Trophoblast cell (in vitro differentiated cells and primary cell): ENCODE measurements around the gene ATF2.

ENCODE experiments used
- DNase-seq, 2 donors: peaks; one replicate each; pipeline ENCODE4 v3.0.0-alpha.2; 2016
- H2AFZ ChIP-seq: 2 replicates; pipeline ENCODE4 v1.6.1; 2013; ENCODE audit warnings: low read length, moderate library complexity, mild to moderate bottlenecking; ENCODE audit not compliant: insufficient read depth, poor library complexity
- H2AK5ac ChIP-seq: 2 replicates; pipeline ENCODE4 v1.6.1; 2013; ENCODE audit warnings: mild to moderate bottlenecking, low read length
- H2BK120ac ChIP-seq: 2 replicates; pipeline ENCODE4 v1.6.1; 2013; ENCODE audit warnings: low read length, mild to moderate bottlenecking, moderate library complexity; ENCODE audit not compliant: insufficient read depth, poor library complexity
- H2BK12ac ChIP-seq: 2 replicates; pipeline ENCODE4 v1.6.1; 2013; ENCODE audit warnings: mild to moderate bottlenecking, low read length, moderate library complexity
- H2BK5ac ChIP-seq: 2 replicates; pipeline ENCODE4 v1.6.1; 2013; ENCODE audit warnings: low read length, low read depth, moderate library complexity, mild to moderate bottlenecking; ENCODE audit not compliant: poor library complexity
- H3K14ac ChIP-seq: 2 replicates; pipeline ENCODE4 v1.6.1; 2013; ENCODE audit warnings: mild to moderate bottlenecking, low read length
- H3K18ac ChIP-seq: 2 replicates; pipeline ENCODE4 v1.6.1; 2013; ENCODE audit warnings: mild to moderate bottlenecking, low read length
- H3K23ac ChIP-seq: 2 replicates; pipeline ENCODE4 v1.6.1; 2013; ENCODE audit warnings: low read length
- H3K27ac ChIP-seq: 2 replicates; pipeline ENCODE4 v1.5.1; 2013; ENCODE audit warnings: low read depth, mild to moderate bottlenecking, inconsistent platforms, low read length, moderate library complexity
- H3K27me3 ChIP-seq: 2 replicates; pipeline ENCODE4 v1.6.1; 2013; ENCODE audit warnings: inconsistent platforms, mild to moderate bottlenecking, low read length, moderate library complexity; ENCODE audit not compliant: insufficient read depth
- H3K36me3 ChIP-seq, 2 experiments: 1 replicate in 1 of 2; 2 replicates in 1 of 2; pipeline ENCODE4 v1.6.1; 2013; ENCODE audit warnings: low read length in 2 of 2, mild to moderate bottlenecking in 2 of 2, moderate library complexity in 1 of 2; ENCODE audit not compliant: insufficient read depth in 2 of 2, control insufficient read depth in 1 of 2
- H3K4ac ChIP-seq: 2 replicates; pipeline ENCODE4 v1.6.1; 2013; ENCODE audit warnings: low read depth, mild to moderate bottlenecking, low read length, moderate library complexity
- H3K4me1 ChIP-seq, 2 experiments: 1 replicate in 1 of 2; 2 replicates in 1 of 2; pipeline ENCODE4 v1.6.1; 2013; ENCODE audit warnings: low read length in 2 of 2, mild to moderate bottlenecking in 2 of 2, moderate library complexity in 1 of 2; ENCODE audit not compliant: insufficient read depth in 2 of 2, control insufficient read depth in 1 of 2
- H3K4me2 ChIP-seq: 2 replicates; pipeline ENCODE4 v1.6.1; 2013; ENCODE audit warnings: inconsistent platforms, mild to moderate bottlenecking, low read length, moderate library complexity
- H3K4me3 ChIP-seq: 2 replicates; pipeline ENCODE4 v1.5.1; 2013; ENCODE audit warnings: mild to moderate bottlenecking, low read depth, low read length, inconsistent platforms
- H3K79me1 ChIP-seq: one replicate; pipeline ENCODE4 v1.6.1; 2013; ENCODE audit warnings: low read length
- H3K79me2 ChIP-seq: 2 replicates; pipeline ENCODE4 v1.6.1; 2013; ENCODE audit warnings: low read length, mild to moderate bottlenecking; ENCODE audit not compliant: control insufficient read depth, insufficient read depth, poor library complexity
- H3K9ac ChIP-seq: 2 replicates; pipeline ENCODE4 v1.6.1; 2013; ENCODE audit warnings: mild to moderate bottlenecking, low read length
- H3K9me3 ChIP-seq: 2 replicates; pipeline ENCODE4 v1.6.1; 2013; ENCODE audit warnings: low read depth, mild to moderate bottlenecking, control low read depth, inconsistent platforms, low read length; ENCODE audit not compliant: insufficient read depth
- H4K12ac ChIP-seq: 2 replicates; pipeline ENCODE4 v1.6.1; 2013; ENCODE audit warnings: low read depth, mild to moderate bottlenecking, low read length, moderate library complexity
- H4K8ac ChIP-seq: 2 replicates; pipeline ENCODE4 v1.6.1; 2013; ENCODE audit warnings: low read depth, mild to moderate bottlenecking, low read length, moderate library complexity
- H4K91ac ChIP-seq: one replicate; pipeline ENCODE4 v1.6.1; 2013; ENCODE audit warnings: low read depth, mild to moderate bottlenecking, low read length, moderate library complexity
- WGBS: extraction: QIAGEN DNeasy Blood & Tissue Kit; methylation state at CpG from one replicate; pipeline ENCODE4 v1.1.7; 2013; ENCODE audit warnings: missing lambda C conversion rate; ENCODE audit not compliant: insufficient read length, insufficient coverage; ENCODE audit errors: extremely low coverage; 5-methylcytosine and 5-hydroxymethylcytosine counted together

Gene ATF2

DNA sequence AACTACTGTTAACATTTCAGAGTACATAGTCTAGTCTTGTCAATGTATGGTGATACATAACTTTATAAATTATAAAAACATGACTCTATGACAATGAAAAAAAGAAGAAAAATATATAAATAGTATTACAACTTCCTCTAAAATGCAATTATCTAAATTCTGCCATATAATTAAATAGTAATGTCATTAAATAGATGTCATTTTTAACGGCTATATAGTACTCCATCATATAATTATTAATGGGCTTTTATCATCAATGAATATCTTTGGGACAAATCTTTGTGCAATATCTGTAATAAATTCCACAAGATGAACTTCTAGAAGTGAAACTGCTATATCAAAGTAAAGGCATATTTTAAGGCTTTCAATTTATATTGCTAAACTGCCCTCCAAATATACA is 24.8 kb downstream of the ATF2 start:
- no peak overlapping the region for H3K27ac ChIP-seq
- no peak for DNase-seq
- no peaks in the 10 kb centered on the region for H3K27me3 ChIP-seq
- no peak overlapping the region for H3K4me3 ChIP-seq
- H4K91ac ChIP-seq: no peak overlapping the region
- no peaks in the 10 kb centered on the region for H3K79me1 ChIP-seq
- peaks cover 2 to 5% of the 10 kb centered on the region in 2 experiments for H3K36me3 ChIP-seq
- H2AK5ac ChIP-seq: no peak overlapping the region
- no peak overlapping the region for H4K12ac ChIP-seq
- H3K18ac ChIP-seq: no peak overlapping the region
- no peak overlapping the region for H3K4me2 ChIP-seq
- H3K9me3 ChIP-seq: no peaks in the 10 kb centered on the region
- H3K9ac ChIP-seq: no peak overlapping the region
- H3K23ac ChIP-seq: no peak overlapping the region
- no peak overlapping the region for H2AFZ ChIP-seq
- H4K8ac ChIP-seq: no peak overlapping the region
- H2BK5ac ChIP-seq: no peak overlapping the region
- H3K14ac ChIP-seq: no peak overlapping the region
- WGBS: no CpG with 5 or more reads among the region's 1 CpG
- H2BK12ac ChIP-seq: no peak overlapping the region
- H3K4ac ChIP-seq: no peak overlapping the region
- no peaks in the 10 kb centered on the region for H3K4me1 ChIP-seq
- H2BK120ac ChIP-seq: no peak overlapping the region
- no peaks in the 10 kb centered on the region for H3K79me2 ChIP-seq

GRCh38 chr2:175140332-175140731 is 27.7 kb downstream of the ATF2 start:
- WGBS: no CpG with 5 or more reads among the region's 2 CpGs
- Histone ChIP-seq H2BK5ac (no peak overlapping the region), H4K8ac (no peak overlapping the region)

DNA sequence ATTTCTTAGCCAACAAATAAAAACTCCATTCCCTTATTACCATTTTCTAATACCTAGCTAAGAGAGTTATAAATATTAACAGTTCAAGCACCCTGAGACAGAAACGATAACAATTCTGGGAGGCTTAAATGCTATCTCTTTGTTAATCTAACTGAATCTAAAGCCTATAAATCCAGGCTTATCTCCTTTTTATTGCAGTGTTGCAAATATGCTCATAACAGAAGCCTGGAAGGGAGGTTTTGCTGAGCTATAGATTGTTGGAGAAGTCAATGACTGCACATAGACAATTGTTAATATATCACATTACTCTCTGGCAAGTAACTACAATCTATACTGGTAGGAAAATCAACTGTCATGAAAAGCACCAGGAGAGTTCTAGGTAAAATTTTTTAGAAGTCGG is 30.2 kb downstream of the ATF2 start:
- Histone ChIP-seq H2AFZ (no peak overlapping the region), H3K4ac (no peak overlapping the region), H4K91ac (no peak overlapping the region), H3K9me3 (no peaks in the 10 kb centered on the region), H3K79me2 (no peaks in the 10 kb centered on the region), H4K12ac (no peak overlapping the region), H3K9ac (no peak overlapping the region), H3K18ac (no peak overlapping the region), H2AK5ac (no peak overlapping the region), H3K79me1 (no peaks in the 10 kb centered on the region), H3K27me3 (no peaks in the 10 kb centered on the region), H3K27ac (no peak overlapping the region), H3K4me1 (no peaks in the 10 kb centered on the region), H3K4me2 (no peak overlapping the region), H2BK5ac (no peak overlapping the region), H4K8ac (no peak overlapping the region), H2BK120ac (no peak overlapping the region), H3K4me3 (no peak overlapping the region), H3K23ac (no peak overlapping the region), H3K14ac (no peak overlapping the region), H3K36me3 (peaks cover 3% of the 10 kb centered on the region in 2 experiments), H2BK12ac (no peak overlapping the region)
- no peak for DNase-seq
- WGBS: no CpG with 5 or more reads among the region's 2 CpGs

More at GRCh38 chr2:175140332-175140731, 27.7 kb downstream of the ATF2 start:
- Histone ChIP-seq H3K4me3 (no peak overlapping the region), H3K23ac (no peak overlapping the region), H3K79me1 (no peaks in the 10 kb centered on the region), H3K14ac (no peak overlapping the region), H3K4ac (no peak overlapping the region), H3K36me3 (peaks cover 2 to 4% of the 10 kb centered on the region in 2 experiments), H3K27ac (no peak overlapping the region), H2BK12ac (no peak overlapping the region), H3K27me3 (no peaks in the 10 kb centered on the region), H2AFZ (no peak overlapping the region), H3K4me2 (no peak overlapping the region), H3K9ac (no peak overlapping the region), H2BK120ac (no peak overlapping the region), H3K4me1 (no peaks in the 10 kb centered on the region), H3K79me2 (no peaks in the 10 kb centered on the region), H2AK5ac (no peak overlapping the region), H3K9me3 (no peaks in the 10 kb centered on the region), H4K12ac (no peak overlapping the region), H3K18ac (no peak overlapping the region), H4K91ac (no peak overlapping the region)
- no peak for DNase-seq

DNA sequence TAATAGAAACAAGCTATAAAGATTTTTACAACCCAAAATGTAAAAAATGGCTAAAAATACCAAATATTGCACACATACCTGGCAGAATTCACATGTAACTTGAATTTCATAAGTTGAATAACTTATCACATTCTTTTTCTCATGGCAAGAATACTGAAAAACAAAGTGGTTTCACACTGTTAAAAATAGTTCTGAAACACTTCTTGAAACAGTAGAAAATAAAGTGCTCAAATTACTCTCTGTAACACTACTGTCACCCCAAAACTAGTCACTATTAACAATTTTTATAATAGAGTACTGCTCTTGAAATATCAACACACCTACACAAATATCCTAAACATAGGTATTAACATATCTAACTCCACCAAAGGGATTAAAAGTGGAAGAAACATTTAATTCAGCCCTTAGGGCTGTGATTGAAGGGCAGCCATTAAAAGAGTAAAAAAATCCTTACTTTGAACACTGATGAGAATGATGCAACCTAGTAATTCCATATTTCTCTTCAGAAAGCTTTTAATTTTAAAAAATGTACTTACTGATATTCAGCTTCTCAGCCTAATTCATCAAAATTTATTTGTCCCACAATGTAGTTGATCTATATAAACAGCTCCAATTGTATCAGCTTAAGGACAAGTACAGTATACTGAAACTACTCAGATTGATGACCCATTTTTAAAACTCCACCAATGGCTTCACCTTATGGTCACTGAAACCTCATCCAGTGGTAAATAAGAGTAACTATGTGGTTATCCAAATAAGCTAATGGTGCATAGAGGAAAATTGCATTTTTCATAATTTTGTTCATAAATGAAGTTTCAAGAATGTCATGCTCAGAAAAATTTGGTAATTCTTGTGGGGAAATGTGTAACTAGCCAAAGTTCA is 31.4 kb downstream of the ATF2 start:
- no peaks in the 10 kb centered on the region for H3K27me3 ChIP-seq
- no peaks in the 10 kb centered on the region for H3K79me1 ChIP-seq
- H3K14ac ChIP-seq: no peak overlapping the region
- H3K18ac ChIP-seq: no peak overlapping the region
- H3K36me3 ChIP-seq: peaks cover 3% of the 10 kb centered on the region in 2 experiments
- no peak overlapping the region for H2BK12ac ChIP-seq
- H2BK120ac ChIP-seq: no peak overlapping the region
- H2AK5ac ChIP-seq: no peak overlapping the region
- no peak overlapping the region for H4K12ac ChIP-seq
- no peak overlapping the region for H2BK5ac ChIP-seq
- no peaks in the 10 kb centered on the region for H3K9me3 ChIP-seq
- no peak overlapping the region for H3K23ac ChIP-seq
- H4K91ac ChIP-seq: no peak overlapping the region
- H3K79me2 ChIP-seq: no peaks in the 10 kb centered on the region
- H3K4me1 ChIP-seq: no peaks in the 10 kb centered on the region
- DNase-seq: no peak
- no peak overlapping the region for H3K4ac ChIP-seq
- no peak overlapping the region for H3K4me2 ChIP-seq
- H2AFZ ChIP-seq: no peak overlapping the region
- no peak overlapping the region for H4K8ac ChIP-seq
- H3K27ac ChIP-seq: no peak overlapping the region
- no peak overlapping the region for H3K4me3 ChIP-seq
- H3K9ac ChIP-seq: no peak overlapping the region
